ENCODE data around the gene RABGAP1L.

Gene RABGAP1L

DNA sequence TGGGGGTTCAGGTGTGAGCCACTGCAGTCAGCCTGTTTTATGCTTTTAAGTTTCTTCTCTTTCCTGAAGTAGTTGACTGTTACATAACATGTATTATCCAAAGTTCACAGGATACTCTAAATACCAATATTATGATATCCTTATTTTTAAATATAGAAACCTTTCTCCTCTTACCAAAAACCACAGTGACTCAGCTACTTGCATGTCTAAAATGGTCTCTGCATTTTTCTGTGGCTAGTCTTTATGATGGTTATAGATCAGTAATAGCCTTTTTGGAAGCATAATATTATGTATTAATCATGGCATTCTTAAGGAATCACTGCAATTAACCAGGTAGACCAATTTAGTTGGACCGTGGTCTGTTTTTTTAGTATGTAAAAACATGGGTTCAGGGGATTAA is 629.7 kb downstream of the RABGAP1L start:
- Histone ChIP-seq H3K27me3 (replicated peaks; ENCODE audit: control insufficient read depth, insufficient read depth, low read length, poor library complexity, severe bottlenecking) (no peaks in the 10 kb centered on the region), H3K9me3 (ENCODE audit: control insufficient read depth, low read length) (no peaks in the 10 kb centered on the region), H3K4me3 (ENCODE audit: insufficient read depth, low read depth, low read length, poor library complexity, severe bottlenecking) (no peak overlapping the region), H3K4me1 (ENCODE audit: control insufficient read depth, insufficient read depth, low read length, poor library complexity, severe bottlenecking) (no peaks in the 10 kb centered on the region), H3K36me3 (ENCODE audit: control insufficient read depth, insufficient read depth, low read length) (no peaks in the 10 kb centered on the region), H3K27ac (ENCODE audit: insufficient read depth, low read length, poor library complexity, severe bottlenecking) (no peak overlapping the region)
- DNase-seq, result no peak

DNA sequence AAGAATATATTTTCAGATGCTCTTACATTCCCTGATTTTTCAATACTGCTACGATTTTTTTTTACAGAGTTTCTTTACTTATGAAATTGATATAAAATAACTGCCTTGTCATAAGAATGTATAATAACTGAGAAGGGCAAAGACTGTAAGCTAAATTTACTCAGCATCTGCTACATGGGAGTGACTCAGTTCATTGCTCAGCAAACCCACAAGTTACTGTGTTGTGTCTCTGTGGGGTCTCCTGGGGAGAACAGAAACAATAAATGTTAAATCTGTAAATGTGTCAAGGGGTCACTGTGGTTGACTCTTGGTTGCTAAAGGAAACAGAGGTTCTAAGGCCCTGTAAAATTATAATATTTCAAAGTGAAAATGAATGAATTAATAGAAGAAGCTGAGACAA is 630.1 kb downstream of the RABGAP1L start:
- Histone ChIP-seq H3K4me1 (ENCODE audit: control insufficient read depth, insufficient read depth, low read length, poor library complexity, severe bottlenecking) (no peaks in the 10 kb centered on the region), H3K9me3 (ENCODE audit: control insufficient read depth, low read length) (no peaks in the 10 kb centered on the region), H3K4me3 (ENCODE audit: insufficient read depth, low read depth, low read length, poor library complexity, severe bottlenecking) (no peak overlapping the region), H3K36me3 (ENCODE audit: control insufficient read depth, insufficient read depth, low read length) (no peaks in the 10 kb centered on the region), H3K27ac (ENCODE audit: insufficient read depth, low read length, poor library complexity, severe bottlenecking) (no peak overlapping the region), H3K27me3 (replicated peaks; ENCODE audit: control insufficient read depth, insufficient read depth, low read length, poor library complexity, severe bottlenecking) (no peaks in the 10 kb centered on the region)
- DNase-seq, result no peak

GRCh38 chr1:174791863-174792262 is 632.5 kb downstream of the RABGAP1L start:
- H3K27me3 ChIP-seq (replicated peaks; ENCODE audit: control insufficient read depth, insufficient read depth, low read length, poor library complexity, severe bottlenecking), result no peaks in the 10 kb centered on the region
- H3K4me1 ChIP-seq (ENCODE audit: control insufficient read depth, insufficient read depth, low read length, poor library complexity, severe bottlenecking), result no peaks in the 10 kb centered on the region
- no peaks in the 10 kb centered on the region for H3K36me3 ChIP-seq (ENCODE audit: control insufficient read depth, insufficient read depth, low read length)
- H3K4me3 ChIP-seq (ENCODE audit: insufficient read depth, low read depth, low read length, poor library complexity, severe bottlenecking), result no peak overlapping the region
- no peak for DNase-seq
- no peaks in the 10 kb centered on the region for H3K9me3 ChIP-seq (ENCODE audit: control insufficient read depth, low read length)
- no peak overlapping the region for H3K27ac ChIP-seq (ENCODE audit: insufficient read depth, low read length, poor library complexity, severe bottlenecking)

DNA sequence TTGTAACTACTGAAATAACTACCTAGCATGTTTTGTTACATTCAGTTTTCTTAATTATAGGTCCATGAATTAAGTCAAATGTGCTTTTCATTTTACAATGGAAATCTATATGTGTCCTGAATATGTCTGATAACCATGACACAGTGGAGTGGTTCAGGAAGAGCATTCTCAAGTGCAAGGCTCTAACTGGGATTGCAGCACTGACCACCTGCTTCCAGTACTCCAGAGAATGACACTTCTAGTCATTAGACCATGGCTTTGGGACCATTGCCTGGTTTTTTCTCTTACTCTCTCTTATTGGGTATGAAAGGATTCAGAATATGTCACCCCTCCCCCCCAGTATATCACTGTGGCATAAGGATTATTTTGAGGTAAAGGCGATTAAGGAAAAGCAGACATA is 635.5 kb downstream of the RABGAP1L start:
- no peak for DNase-seq
- Histone ChIP-seq H3K4me1 (ENCODE audit: control insufficient read depth, insufficient read depth, low read length, poor library complexity, severe bottlenecking) (peaks cover 5% of the 10 kb centered on the region), H3K9me3 (ENCODE audit: control insufficient read depth, low read length) (no peaks in the 10 kb centered on the region), H3K36me3 (ENCODE audit: control insufficient read depth, insufficient read depth, low read length) (no peaks in the 10 kb centered on the region), H3K27ac (ENCODE audit: insufficient read depth, low read length, poor library complexity, severe bottlenecking) (no peak overlapping the region), H3K27me3 (replicated peaks; ENCODE audit: control insufficient read depth, insufficient read depth, low read length, poor library complexity, severe bottlenecking) (no peaks in the 10 kb centered on the region), H3K4me3 (ENCODE audit: insufficient read depth, low read depth, low read length, poor library complexity, severe bottlenecking) (no peak overlapping the region)

- no peak for DNase-seq
- H3K36me3 ChIP-seq (ENCODE audit: control insufficient read depth, insufficient read depth, low read length), result no peaks in the 10 kb centered on the region
- H3K4me3 ChIP-seq (ENCODE audit: insufficient read depth, low read depth, low read length, poor library complexity, severe bottlenecking), result no peak overlapping the region
- no peaks in the 10 kb centered on the region for H3K27me3 ChIP-seq (replicated peaks; ENCODE audit: control insufficient read depth, insufficient read depth, low read length, poor library complexity, severe bottlenecking)
- H3K4me1 ChIP-seq (ENCODE audit: control insufficient read depth, insufficient read depth, low read length, poor library complexity, severe bottlenecking), result peaks cover 5% of the 10 kb centered on the region
- no peak overlapping the region for H3K27ac ChIP-seq (ENCODE audit: insufficient read depth, low read length, poor library complexity, severe bottlenecking)
- no peaks in the 10 kb centered on the region for H3K9me3 ChIP-seq (ENCODE audit: control insufficient read depth, low read length)
Observed at GRCh38 chr1:174795806-174796205, 636.5 kb downstream of the RABGAP1L start.

DNA sequence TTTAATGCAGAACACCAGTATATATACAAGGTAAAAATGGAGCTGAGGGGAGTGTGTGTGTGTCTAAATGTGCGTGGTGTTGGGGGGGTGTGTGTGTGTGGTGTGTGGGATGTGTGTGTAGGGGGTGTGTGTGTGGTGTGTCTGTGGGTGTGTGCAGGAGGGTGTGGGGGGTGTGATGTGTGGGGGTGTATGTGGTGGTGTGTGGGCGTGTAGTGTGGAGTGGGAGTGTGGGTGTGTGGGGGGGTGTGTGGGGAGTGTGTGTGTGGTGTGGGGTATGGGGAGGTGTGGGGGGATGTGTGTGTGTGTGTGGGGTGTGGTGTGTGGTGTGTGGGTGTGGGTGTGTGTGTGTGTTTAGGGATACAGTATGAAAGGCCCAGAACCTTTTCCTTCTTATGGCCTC is 638.1 kb downstream of the RABGAP1L start:
- no peaks in the 10 kb centered on the region for H3K27me3 ChIP-seq (replicated peaks; ENCODE audit: control insufficient read depth, insufficient read depth, low read length, poor library complexity, severe bottlenecking)
- no peak overlapping the region for H3K27ac ChIP-seq (ENCODE audit: insufficient read depth, low read length, poor library complexity, severe bottlenecking)
- no peaks in the 10 kb centered on the region for H3K9me3 ChIP-seq (ENCODE audit: control insufficient read depth, low read length)
- no peak overlapping the region for H3K4me3 ChIP-seq (ENCODE audit: insufficient read depth, low read depth, low read length, poor library complexity, severe bottlenecking)
- H3K36me3 ChIP-seq (ENCODE audit: control insufficient read depth, insufficient read depth, low read length), result no peaks in the 10 kb centered on the region
- no peak for DNase-seq
- peaks cover 5% of the 10 kb centered on the region for H3K4me1 ChIP-seq (ENCODE audit: control insufficient read depth, insufficient read depth, low read length, poor library complexity, severe bottlenecking)

DNA sequence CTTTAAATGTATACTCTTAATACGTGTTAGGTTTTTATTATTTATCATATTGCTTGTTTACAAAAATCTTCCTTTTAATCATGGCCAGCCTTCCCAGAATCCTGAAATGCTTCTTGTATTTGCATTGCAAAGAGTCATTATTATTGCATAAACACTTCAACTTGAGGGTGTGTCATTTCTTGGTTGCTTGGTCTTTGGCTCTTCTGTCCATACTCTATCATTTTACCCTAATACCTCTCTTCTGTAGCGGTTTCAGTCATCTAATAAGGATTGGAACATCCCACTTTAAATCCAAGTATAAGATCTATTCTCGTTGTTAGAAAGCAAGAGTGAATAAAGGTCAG is 639.8 kb downstream of the RABGAP1L start:
- H3K4me3 ChIP-seq (ENCODE audit: insufficient read depth, low read depth, low read length, poor library complexity, severe bottlenecking), result peak overlapping the region; percentile 72
- DNase-seq, result no peak
- no peaks in the 10 kb centered on the region for H3K27me3 ChIP-seq (replicated peaks; ENCODE audit: control insufficient read depth, insufficient read depth, low read length, poor library complexity, severe bottlenecking)
- H3K36me3 ChIP-seq (ENCODE audit: control insufficient read depth, insufficient read depth, low read length), result no peaks in the 10 kb centered on the region
- peak overlapping the region; percentile 65 for H3K27ac ChIP-seq (ENCODE audit: insufficient read depth, low read length, poor library complexity, severe bottlenecking)
- no peaks in the 10 kb centered on the region for H3K9me3 ChIP-seq (ENCODE audit: control insufficient read depth, low read length)
- H3K4me1 ChIP-seq (ENCODE audit: control insufficient read depth, insufficient read depth, low read length, poor library complexity, severe bottlenecking), result peaks cover 5% of the 10 kb centered on the region

DNA sequence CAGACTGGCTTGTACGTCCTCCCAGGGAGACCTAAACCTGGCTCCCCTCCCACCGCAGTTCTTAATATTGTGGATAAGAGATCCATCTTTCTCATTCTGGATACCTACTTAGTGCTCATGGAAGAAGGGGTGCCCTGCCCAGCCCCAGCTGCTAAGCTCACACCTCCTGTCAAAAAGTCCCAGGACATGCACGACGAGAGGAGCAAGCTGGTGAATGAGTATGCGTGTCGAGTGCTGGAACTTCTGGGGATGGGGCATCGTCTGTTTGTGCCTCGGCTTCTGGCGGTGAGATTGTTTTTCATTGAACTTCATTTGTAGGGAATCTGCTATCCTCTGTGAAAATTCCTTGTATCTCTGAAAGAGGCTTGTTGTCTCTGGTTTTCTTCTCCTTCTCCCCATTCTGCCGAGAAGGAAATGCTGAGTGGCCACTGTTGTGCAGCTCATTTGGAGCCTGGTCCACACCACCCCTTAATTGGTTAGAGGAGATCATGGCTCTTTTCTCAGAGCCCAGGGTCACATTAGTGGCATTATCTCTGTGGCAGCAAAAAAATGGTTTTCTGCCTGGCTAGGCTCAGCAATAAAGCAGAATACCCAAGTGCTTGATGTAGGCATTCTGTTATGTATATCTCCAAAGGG is 641.0 kb downstream of the RABGAP1L start:
- H3K9me3 ChIP-seq (ENCODE audit: control insufficient read depth, low read length), result no peaks in the 10 kb centered on the region
- peak overlapping the region; percentile 65 for H3K27ac ChIP-seq (ENCODE audit: insufficient read depth, low read length, poor library complexity, severe bottlenecking)
- no peaks in the 10 kb centered on the region for H3K27me3 ChIP-seq (replicated peaks; ENCODE audit: control insufficient read depth, insufficient read depth, low read length, poor library complexity, severe bottlenecking)
- peaks cover 5% of the 10 kb centered on the region for H3K4me1 ChIP-seq (ENCODE audit: control insufficient read depth, insufficient read depth, low read length, poor library complexity, severe bottlenecking)
- peak overlapping the region; percentile 72 for H3K4me3 ChIP-seq (ENCODE audit: insufficient read depth, low read depth, low read length, poor library complexity, severe bottlenecking)
- H3K36me3 ChIP-seq (ENCODE audit: control insufficient read depth, insufficient read depth, low read length), result no peaks in the 10 kb centered on the region
- DNase-seq, result no peak

DNA sequence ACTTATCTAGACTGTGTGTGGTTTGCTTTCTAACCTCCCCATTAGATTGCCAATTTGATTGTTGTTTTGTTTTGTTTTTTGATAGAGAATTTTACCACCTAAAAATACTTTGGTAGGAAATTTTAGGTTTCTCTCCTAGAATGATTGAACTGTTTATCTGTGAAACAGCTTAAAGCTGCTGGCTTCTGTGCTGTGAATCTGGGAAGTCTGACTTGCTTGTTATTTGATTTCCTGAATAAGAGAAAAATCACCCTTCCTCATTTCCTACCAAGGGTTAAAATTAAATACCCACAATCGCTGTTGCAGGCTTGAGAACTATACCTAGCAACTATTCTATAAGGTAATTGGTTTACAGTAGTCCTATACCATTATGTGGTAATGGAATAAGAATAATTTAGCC is 641.6 kb downstream of the RABGAP1L start:
- no peaks in the 10 kb centered on the region for H3K9me3 ChIP-seq (ENCODE audit: control insufficient read depth, low read length)
- H3K27ac ChIP-seq (ENCODE audit: insufficient read depth, low read length, poor library complexity, severe bottlenecking), result no peak overlapping the region
- peaks cover 5% of the 10 kb centered on the region for H3K4me1 ChIP-seq (ENCODE audit: control insufficient read depth, insufficient read depth, low read length, poor library complexity, severe bottlenecking)
- H3K36me3 ChIP-seq (ENCODE audit: control insufficient read depth, insufficient read depth, low read length), result no peaks in the 10 kb centered on the region
- no peaks in the 10 kb centered on the region for H3K27me3 ChIP-seq (replicated peaks; ENCODE audit: control insufficient read depth, insufficient read depth, low read length, poor library complexity, severe bottlenecking)
- DNase-seq, result no peak
- H3K4me3 ChIP-seq (ENCODE audit: insufficient read depth, low read depth, low read length, poor library complexity, severe bottlenecking), result peak overlapping the region; percentile 72

DNA sequence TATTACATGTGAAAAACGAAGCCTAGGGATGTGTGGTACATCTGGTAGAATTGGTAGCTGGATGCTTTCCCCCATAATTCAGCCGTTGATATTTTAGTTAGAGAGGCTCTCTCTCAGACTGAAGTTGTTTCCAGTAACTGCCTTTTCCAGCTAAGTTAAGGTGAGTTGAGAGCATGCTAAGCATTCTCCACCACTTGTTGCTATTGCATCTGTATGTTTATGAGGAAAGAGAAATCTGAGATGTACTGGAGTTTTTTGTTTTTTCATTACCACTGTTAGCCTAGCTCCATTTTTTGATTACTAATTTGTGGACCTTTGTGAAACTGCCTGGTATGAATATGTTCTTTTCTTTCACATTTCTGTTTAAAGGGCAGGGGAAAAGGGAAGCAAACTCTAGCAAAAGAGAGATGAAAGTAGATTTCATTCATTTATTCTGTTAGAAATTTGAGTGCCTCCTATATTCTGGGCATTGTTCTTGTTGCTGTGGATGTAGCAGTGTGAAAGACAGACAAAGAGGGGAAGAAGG is 650.5 kb downstream of the RABGAP1L start:
- no peak for DNase-seq
- H3K36me3 ChIP-seq (ENCODE audit: control insufficient read depth, insufficient read depth, low read length), result no peaks in the 10 kb centered on the region
- H3K9me3 ChIP-seq (ENCODE audit: control insufficient read depth, low read length), result no peaks in the 10 kb centered on the region
- H3K4me3 ChIP-seq (ENCODE audit: insufficient read depth, low read depth, low read length, poor library complexity, severe bottlenecking), result no peak overlapping the region
- H3K27me3 ChIP-seq (replicated peaks; ENCODE audit: control insufficient read depth, insufficient read depth, low read length, poor library complexity, severe bottlenecking), result no peaks in the 10 kb centered on the region
- no peaks in the 10 kb centered on the region for H3K4me1 ChIP-seq (ENCODE audit: control insufficient read depth, insufficient read depth, low read length, poor library complexity, severe bottlenecking)
- no peak overlapping the region for H3K27ac ChIP-seq (ENCODE audit: insufficient read depth, low read length, poor library complexity, severe bottlenecking)

All from effector memory CD4-positive, alpha-beta T cell (primary cell).